GM12873 (cell line): ENCODE measurements around the gene PPP2R3B.

Experiments
- TF ChIP-seq, protein P1 (sequence below): IDR thresholded peaks from 2 replicates; pipeline ENCODE4 v1.5.1; 2012; ENCODE audit warnings: low read depth, mild to moderate bottlenecking, moderate library complexity, low read length, control low read depth; ENCODE audit not compliant: insufficient read depth; ENCODE audit errors: missing control alignments

Gene PPP2R3B

DNA sequence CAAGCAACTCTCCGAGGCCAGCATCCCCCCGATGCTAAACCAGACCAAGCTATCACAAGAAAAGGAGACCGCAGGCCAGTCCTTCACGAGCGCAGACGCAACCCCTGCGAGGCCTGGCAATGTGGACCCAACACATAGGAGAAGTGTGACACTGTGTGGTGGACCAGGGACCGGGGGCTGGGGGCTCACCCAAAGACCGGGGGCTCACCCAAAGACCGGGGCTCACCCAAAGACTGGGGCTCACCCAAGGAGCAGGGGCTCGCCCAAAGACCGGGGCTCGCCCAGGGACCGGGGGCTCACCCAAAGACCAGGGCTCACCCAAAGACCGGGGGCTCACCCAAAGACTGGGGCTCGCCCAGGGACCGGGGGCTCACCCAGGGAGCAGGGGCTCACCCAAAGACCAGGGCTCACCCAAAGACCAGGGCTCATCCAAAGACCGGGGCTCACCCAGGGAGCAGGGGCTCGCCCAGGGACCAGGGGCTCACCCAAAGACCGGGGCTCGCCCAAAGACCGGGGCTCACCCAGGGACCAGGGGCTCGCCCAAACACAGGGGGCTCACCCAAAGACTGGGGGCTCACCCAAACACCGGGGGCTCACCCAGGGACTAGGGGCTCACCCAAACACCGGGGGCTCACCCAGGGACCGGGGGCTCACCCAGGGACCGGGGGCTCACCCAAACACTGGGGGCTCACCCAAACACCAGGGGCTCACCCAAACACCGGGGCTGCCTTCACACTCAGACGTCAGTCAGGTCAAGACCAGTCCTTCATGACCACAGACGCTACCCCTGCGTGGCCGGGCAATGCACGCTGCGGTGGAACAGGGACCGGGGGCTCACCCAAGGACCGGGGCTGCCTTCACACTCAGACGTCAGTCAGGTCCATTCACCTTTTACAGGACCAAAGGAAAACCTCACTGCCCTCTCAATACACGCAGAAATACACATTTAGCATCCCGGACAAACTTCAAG lies 32.9 kb downstream of the PPP2R3B start:
- TF ChIP-seq, protein P1, sequence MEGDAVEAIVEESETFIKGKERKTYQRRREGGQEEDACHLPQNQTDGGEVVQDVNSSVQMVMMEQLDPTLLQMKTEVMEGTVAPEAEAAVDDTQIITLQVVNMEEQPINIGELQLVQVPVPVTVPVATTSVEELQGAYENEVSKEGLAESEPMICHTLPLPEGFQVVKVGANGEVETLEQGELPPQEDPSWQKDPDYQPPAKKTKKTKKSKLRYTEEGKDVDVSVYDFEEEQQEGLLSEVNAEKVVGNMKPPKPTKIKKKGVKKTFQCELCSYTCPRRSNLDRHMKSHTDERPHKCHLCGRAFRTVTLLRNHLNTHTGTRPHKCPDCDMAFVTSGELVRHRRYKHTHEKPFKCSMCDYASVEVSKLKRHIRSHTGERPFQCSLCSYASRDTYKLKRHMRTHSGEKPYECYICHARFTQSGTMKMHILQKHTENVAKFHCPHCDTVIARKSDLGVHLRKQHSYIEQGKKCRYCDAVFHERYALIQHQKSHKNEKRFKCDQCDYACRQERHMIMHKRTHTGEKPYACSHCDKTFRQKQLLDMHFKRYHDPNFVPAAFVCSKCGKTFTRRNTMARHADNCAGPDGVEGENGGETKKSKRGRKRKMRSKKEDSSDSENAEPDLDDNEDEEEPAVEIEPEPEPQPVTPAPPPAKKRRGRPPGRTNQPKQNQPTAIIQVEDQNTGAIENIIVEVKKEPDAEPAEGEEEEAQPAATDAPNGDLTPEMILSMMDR: no peak

DNA sequence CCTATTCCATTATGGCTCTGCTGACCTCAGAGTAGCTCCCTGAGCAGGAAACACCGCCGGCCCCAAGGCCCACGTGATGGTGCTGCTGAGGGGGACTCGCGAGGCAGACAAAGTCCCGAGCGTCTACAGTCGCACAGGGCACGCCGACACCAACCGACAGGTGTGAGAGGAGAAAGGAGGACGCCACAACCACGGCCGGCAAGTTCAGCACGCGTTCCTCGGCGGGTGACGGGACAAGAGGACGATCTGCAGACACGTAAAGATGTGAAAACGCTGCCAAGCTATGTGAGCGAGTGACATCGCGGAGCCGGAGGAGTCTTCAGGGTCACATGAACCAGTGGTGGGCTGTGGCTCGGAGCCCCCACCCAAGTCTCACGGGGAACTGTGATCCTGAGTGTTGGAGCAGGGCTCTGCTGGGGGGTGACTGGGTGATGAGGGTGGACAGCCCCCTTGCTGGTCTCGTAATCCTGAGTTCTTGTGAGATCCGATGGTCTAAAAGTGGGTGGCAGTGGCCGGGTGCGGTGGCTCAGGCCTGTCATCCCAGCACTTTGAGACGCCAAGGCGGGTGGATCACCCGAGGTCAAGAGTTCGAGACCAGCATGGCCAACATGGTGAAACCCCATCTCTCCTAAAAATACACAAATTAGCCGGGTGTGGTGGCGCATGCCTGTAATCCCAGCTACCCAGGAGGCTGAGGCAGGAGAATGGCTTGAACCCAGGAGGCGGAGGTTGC lies 34.0 kb downstream of the PPP2R3B start:
- TF ChIP-seq, protein P1: no peak

DNA sequence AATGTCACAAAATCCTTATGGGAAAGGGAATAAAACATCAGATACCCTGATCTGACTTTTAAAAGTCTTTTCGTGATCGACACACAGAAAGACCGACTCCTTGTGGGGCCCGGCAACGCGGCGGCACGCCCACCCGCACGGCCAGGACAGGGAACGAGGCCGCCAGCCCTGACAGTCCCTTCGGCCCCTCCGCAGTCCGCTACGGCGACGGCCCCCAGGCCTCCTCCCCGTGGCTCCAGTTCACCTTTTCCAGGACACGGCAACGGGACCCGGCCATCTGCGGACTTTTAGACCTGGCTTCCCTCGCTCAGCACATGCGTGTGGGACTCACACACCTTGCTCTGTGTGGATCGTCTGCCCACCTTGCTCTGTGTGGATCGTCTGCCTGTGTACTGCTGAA lies 34.5 kb downstream of the PPP2R3B start:
- TF ChIP-seq, protein P1: no peak

DNA sequence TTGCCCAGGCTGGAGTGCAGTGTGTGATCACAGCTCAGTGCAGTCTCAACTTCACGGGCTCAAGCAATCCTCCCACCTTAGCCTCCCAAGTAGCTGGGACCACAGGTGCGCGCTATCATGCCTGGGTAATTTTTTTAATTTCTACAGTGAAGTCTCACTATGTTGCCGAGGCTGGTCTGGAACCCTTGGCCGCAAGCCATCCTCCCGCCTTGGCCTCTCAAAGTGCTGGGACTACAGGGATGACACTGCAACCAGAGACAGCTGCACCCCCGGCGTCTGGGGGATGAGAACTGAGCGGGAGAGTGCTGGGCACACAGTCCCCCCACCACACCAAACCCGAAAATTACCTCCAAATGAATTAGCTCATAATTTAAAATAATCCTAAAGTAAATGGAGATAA lies 35.0 kb downstream of the PPP2R3B start:
- TF ChIP-seq, protein P1: no peak

DNA sequence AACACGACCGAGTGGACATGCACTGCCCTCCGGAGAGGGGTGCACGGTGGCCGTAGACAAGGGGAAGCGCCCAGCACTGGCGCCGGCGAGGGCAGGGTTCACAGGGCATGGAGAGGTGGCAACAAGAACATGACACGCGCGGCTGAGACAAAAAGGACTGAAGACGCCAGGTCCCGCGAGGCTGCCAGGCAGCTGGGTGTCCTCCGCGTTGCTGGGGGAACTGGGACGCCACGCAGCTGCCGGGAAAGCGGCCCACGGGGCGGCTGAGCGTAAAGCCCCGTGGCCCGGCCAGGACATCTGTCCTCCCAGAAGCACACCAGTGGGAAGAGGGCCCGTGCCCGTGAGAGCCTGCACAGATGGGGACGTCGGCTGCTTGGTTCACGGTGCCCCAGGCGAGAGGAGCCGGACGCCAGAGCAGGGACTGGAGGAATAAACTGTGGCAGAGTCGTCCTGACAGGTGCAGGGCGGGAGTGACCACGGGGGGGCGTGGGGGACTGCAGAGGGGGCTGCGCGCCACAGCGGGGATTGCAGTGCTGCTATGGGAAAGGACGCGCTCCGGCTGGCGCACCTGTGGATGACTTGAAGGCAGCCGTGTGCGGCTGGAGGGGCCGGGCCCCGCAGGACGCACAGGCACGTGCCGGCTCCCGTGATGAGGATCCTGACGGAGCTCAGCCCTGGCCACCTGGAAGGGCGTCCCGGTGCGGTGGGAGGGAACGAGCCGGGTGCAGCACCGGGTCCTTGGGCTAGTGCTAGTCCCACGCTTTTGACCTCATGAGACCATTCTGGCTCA lies 36.0 kb downstream of the PPP2R3B start:
- TF ChIP-seq, protein P1: no peak

DNA sequence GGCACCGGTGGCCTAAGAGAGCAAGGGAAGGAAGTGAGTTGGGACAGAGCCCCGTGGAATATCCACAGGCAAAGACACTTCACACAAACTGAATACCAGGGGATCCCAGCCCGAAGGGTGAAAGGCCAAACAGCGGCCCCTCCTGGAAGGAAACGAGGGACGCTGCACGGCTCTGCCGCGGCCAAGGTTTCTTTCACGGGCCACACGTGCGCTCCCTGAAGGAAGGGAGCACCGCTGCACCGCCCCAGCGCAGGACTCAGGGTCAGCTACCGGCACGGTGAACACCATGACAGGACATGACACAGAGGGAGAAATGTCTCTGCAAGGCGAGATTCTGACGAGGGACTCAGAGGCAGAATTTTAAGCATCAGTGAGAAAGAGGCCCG lies 36.6 kb downstream of the PPP2R3B start:
- TF ChIP-seq, protein P1: no peak
